Stimulated activated CD4-positive, alpha-beta T cell treated with anti-CD3 and anti-CD28 coated beads, Interleukin-15, amount 100 ng/mL, for 1 hour (primary cell): ENCODE measurements around the gene GLRX2.
"Not testable (repeated sequence)": the region's sequence is repeated elsewhere in the genome, so short reads cannot be mapped to it uniquely, and the experiment has no call there.

ENCODE experiments used
- DNase-seq, 2 donors: peaks; one replicate each; pipeline ENCODE4 v3.0.0-alpha.2; 2020; ENCODE audit warnings: low read depth in 1 of 2, low spot score in 1 of 2

The GLRX2 gene

DNA sequence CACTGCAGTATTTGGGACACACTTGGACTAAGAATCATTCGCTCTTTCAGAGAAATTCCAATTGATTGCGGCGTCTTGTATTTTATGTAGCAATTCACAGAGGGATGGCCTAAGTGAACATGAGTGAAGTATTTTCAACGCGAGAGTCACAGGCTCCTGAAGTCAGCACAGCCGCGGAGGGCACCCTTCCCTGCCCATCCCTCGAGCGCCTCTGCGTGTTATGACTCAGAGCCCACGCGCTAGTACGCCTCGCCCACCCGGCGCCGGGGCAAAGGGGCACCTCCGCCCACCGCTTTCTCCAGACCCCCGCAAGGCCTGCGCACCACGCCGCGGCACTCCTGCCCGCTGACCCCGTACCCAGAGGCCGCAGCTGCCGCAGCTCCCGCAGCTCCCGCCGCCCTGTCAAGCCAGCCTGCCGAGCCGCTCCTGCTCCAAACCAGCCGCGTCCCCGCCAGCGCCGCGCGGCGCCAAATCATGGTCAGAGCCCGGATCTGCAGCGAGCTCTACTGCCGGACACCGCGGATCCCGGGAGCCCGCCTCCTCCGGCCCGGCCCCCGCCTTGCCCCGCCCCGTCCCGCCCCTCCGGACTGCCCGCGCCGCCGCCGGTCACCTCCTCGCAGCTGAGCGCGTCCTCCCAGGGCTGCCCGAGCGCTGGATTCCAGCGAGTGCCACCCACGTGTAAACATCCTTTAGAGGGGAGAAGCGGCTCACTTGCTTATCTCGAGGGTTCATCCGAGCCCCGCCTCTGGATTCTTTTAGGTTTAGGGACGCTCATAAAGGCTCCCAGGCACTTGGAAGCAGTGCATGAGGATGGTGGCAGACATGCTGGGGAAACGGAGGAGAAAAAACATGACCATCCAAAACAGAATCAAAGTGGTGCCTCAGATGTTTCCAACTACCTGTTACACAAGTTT is at the start of gene GLRX2:
GLRX2 (minus strand) TSS at position 508 of the 914 bp plus-strand sequence; CDS start at position 476, 32 bp downstream.
- peak; percentile 17 to 45 for DNase-seq

DNA sequence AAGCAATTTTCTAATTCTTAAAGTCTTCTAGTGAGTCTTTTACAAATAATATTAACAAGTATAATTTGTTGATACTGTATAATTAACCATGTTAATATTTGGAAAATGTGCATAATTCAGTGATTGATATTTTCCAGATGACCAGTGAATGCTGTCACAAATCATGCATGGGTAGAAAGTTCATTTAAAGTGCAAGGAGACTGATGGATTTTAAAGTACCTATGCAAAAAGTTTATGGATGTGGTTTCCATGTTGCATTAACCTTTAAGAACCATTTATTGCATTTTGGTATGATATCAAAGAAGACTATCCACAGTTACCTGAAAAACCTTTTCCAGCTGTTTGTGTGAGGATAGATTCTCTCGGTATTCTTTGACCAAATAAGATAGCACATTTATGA is 39.8 kb upstream of the GLRX2 start:
- no peak for DNase-seq

- DNase-seq: no peak
Observed at GRCh38 chr1:193144361-193144938, 39.2 kb upstream of the GLRX2 start.

DNA sequence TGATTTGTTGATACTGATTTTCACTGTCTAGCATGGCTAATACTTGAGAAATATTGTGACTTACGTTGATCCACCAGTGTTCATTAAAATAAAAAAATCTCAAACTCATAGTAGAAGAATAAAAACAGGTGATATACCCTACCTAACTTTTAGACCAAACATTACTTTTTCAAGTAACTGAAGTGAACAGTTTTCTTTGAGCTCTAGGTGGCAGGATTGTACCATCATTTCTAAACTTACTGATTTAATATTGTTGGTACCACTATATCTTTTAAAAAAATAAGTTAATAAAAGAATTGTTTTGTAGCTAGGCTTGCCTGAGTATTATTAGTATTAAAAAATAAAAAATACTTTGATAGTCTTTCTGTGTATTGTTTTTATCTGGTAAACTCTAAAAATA is 38.1 kb upstream of the GLRX2 start:
- DNase-seq: no peak

DNA sequence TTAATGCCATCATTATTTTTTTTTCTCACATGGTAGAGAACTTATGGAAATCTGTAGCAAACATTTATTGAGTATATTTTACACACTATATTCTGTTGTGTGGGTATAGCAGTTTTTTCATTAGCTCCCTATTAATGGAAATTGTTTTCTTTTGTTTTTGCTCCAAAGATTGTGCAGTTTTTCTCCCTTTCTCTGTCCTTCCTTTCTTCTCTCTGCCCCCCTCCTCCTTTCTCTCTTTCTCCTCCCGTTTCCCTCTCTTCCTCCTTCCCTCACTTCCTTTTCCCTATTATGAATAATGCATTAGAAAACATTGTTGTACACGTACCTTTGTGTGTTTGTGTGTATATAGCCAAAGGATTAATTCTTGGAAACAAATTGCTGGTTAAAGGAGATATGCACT is 37.2 kb upstream of the GLRX2 start:
- no peak for DNase-seq

- DNase-seq: no peak
Observed at GRCh38 chr1:193141804-193142203, 36.6 kb upstream of the GLRX2 start.

DNA sequence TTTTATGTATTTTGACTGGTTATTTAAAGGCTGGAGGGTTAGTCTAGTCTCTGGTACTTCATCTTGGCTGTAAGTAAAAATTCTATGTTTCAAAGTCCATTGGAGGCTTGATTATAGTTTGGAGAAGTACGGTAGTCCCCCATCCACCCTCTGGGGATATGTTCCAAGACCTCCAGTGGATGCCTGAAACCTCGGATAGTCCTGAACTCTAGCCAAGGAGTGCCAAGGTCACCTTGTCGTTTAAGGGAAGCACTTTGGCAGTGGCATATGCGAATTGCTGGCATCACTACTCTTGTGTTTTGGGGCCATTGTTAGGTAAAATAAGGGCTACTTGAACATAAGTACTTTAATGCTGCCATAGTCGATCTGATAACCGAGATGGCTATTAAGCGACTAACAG is 35.0 kb upstream of the GLRX2 start:
- no peak for DNase-seq

DNA sequence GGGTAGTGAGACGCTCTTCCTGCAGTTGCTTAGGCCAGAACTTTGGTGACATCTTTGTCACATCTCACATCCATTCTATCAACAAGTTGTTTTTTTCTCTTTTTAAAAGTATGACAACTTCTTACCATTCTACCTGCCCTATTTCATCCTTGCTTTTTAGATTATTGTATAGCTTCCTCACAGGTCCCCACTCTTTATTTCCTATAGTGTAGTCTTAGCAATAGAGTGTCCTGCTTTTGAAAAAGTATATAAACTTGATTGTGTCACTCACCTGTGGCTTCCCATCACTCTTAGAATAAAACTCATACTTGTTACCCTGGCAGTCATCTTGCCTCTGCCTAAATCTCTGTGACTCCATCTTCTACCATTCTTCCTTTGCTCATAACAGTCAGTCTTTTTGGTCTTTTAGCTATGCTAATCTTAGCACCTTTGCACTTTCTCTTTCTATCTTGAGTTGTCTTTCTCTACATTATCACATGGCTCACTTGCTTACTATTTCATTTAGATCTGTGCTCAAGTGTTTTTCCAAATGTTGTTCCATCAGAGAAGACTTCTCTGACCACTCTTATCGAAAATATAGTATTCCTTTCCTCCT is 26.1 kb upstream of the GLRX2 start:
- DNase-seq: no peak

DNA sequence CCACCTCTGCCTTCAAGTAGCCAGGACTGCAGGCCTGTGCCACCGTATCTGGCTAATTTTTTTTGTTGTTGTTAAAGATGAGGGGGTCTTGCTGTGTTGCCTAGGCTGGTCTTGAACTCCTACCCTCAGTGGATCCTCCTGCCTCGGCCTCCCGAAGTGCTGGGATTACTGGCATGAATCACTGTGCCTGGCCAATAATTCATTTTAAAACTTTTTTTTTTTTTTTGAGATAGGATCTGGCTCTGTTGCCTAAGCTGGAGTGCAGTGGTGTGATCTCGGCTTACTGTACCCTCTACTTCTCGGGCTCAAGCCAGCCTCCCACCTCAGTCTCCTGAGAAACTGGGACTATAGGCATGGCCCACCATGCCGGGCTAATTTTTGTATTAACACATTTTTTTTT is 20.2 kb upstream of the GLRX2 start:
- no peak for DNase-seq

GRCh38 chr1:193123751-193124150 is 18.5 kb upstream of the GLRX2 start:
- DNase-seq: no peak

GRCh38 chr1:193121616-193122593 is 16.7 kb upstream of the GLRX2 start, which contains the start of gene CDC73:
CDC73 (plus strand) TSS chr1:193122031; CDS start chr1:193122201, 170 bp downstream.
- DNase-seq: peak; percentile 98 to 100

DNA sequence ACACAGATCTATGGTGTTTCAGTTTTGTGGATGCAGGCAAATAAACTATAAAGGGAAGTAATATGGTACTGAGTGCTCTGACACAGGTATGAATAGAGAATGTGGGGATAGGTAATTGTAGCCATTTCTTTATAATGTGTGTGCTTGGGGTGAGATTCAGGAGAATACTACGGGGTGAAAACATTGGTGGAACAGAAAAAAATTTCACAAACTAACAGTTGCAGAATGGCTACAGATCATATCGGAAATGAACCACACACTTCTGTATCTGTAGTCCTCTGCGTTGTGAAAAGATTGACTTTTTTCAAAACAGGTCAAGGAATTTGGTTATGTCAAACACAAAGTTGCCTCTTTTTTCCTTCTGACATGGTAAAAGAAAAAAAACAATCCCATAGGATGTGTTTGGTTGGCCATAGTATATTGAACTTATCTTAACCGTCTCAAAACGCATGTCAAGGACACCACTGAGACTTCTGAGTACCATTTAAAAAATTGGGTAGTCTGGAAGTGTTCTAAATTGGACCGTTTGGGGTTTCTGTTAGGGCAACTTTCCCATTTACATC is 15.5 kb upstream of the GLRX2 start:
- DNase-seq: no peak

DNA sequence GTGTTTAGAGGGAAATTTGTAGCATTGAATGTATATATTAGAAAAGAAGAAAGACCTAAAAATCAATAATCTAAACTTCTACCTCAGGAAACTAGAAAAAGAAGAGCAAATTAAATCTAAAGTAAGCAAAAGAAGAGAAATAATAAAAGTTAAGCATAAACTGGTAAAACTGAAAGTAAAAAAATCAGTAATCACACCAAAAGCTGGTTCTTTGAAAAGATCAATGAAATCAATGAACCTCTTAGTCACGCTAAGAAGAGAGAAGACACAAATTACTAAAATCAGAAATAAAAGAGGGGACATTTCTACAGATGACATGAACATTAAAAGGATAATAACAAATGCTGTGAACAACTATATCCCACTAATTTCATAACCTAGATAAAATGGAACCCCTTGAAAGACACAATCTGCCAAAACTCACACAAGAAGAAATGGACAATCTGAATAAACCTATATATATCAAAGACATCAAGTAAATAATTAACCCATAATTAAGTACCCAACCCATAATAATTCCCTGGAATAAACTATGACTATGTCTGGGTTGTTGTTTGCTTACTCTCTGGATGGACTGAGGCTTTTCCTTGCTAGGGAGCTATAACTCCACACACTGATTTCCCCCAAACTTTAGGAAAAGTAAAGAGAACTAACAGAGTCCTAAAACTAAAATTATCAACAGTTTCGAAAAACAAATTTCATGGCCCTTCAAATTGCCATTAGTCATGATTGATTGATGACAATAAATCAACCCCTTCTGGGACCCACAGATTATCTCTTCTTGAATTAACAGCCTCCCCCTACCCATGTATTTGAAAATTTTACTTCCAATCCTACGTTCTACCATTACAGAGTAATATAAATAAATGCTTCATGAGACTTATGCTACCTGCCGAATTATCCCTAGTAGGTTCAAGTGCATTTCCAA is 13.9 kb upstream of the GLRX2 start:
- no peak for DNase-seq

GRCh38 chr1:193118194-193118593 is 13.0 kb upstream of the GLRX2 start:
- DNase-seq: no peak

DNA sequence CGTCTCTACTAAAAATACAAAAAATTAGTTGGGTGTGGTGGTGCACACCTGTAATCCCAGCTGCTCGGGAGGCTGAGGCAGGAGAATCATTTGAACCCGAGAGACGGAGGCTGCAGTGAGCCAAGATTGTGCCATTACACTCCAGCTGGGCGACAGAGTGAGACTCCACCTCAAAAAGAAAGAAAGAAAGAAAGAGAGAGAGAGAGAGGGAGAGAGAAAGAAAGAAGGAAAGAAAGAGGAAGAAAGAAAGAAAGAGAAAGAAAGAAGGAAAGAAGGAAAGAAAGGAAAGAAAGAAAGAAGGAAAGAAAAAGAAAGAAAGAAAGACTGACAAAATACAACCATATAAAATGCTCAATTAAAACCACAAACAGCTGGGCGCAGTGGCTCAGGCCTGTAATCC is 12.0 kb upstream of the GLRX2 start:
- not testable (repeated sequence) for DNase-seq

DNA sequence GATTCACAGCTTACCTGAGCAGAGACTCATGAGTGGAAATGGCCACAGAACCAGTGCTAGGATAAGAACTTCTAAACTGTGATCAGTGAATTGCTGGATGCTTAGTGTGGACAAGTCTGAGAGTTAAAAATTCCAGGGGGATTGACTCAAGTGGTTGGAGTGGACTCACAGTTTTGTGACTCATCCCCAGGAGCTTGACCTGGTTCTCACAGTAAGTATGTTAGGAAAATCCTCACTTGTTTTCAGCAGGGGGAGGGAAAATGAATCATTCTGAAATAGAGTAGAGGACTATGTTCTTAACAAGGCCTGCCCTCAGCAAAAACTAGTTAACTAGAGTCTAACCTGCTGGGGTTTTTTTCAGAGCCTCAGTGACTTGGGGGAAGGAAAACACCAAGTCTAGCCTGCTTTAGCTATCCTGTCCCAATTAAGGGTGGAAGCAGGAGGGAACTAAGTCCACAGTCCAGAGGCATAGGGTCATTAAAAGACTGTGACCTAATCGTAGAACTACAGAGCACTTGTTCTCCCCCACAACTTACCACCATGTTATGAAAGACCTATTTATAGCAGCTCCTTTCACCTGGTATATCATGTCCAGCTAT is 10.5 kb upstream of the GLRX2 start:
- DNase-seq: no peak

DNA sequence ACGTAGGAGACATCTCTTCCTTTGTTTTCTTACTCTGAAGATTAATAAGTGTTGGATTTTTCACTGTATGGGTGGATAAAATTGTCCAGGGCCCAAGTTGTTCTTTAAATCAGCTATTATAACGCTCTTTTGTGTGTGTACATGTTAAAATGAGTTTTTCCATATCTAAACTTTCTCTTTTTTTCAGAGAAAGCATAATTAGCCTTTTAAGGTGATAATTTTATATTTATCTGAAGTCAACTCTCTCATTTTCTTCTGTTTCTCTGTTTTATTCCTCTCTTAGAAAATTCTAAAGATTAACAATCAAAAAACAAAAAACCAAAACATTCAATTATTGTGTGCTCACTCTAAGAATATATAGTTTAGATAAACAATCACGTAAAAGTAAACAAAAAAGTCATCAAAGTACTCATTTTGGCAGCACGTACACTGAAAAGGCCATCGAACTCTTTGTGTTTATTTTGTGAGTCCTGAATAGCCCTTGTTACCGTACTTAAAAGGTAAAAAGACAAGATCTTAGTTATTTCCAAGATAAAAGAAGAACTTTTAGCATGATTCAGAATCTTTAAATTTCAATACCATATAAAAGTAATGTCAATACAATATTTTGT is 9.4 kb upstream of the GLRX2 start:
- no peak for DNase-seq

- DNase-seq: no peak
Observed at GRCh38 chr1:193113992-193114332, 8.7 kb upstream of the GLRX2 start.
